GM23338 (cell line): ENCODE results near the gene MAD1L1. TPM values are rescaled to one million over a fixed set of nuclear protein-coding genes. Genes with fewer than 3 reads are reported as not detected.

ENCODE experiments used
- ATAC-seq: fragments of 200-7000 bp; cut with Tn5 transposase; 3 replicates; pipeline ENCODE4 v1.9.1; 2020
- DNase-seq: peaks from one replicate; pipeline ENCODE4 v3.0.0-alpha.2; 2015; ENCODE audit warnings: low spot score
- H2AFZ ChIP-seq: fragments of 200-600 bp; sonication (generic); 2 replicates; pipeline ENCODE4 v1.8.0; 2016; ENCODE audit warnings: antibody characterized with exemption, mild to moderate bottlenecking, moderate library complexity
- H3F3A ChIP-seq: fragments of 200-600 bp; sonication (generic); replicated peaks from 2 replicates; pipeline ENCODE4 v1.8.0; 2017; ENCODE audit warnings: antibody characterized with exemption, mixed run types, low read depth
- H3K27ac ChIP-seq: fragments of 200-600 bp; sonication (generic); 2 replicates; pipeline ENCODE4 v1.6.1; 2016; ENCODE audit warnings: low read depth
- H3K27me3 ChIP-seq: fragments of 200-600 bp; sonication (generic); 2 replicates; pipeline ENCODE4 v1.8.0; 2016; ENCODE audit warnings: mild to moderate bottlenecking, mixed run types, moderate library complexity; ENCODE audit not compliant: insufficient read depth
- H3K36me3 ChIP-seq: fragments of 200-600 bp; sonication (generic); 2 replicates; pipeline ENCODE4 v1.8.0; 2016; ENCODE audit warnings: mild to moderate bottlenecking; ENCODE audit not compliant: insufficient read depth
- H3K4me1 ChIP-seq: fragments of 200-600 bp; sonication (generic); 2 replicates; pipeline ENCODE4 v1.8.0; 2016; ENCODE audit warnings: mild to moderate bottlenecking, moderate library complexity; ENCODE audit not compliant: insufficient read depth
- H3K4me2 ChIP-seq: fragments of 200-600 bp; sonication (generic); 2 replicates; pipeline ENCODE4 v1.7.1; 2017; ENCODE audit warnings: mixed run types
- H3K4me3 ChIP-seq: fragments of 200-600 bp; sonication (generic); 2 replicates; pipeline ENCODE4 v1.6.1; 2016; ENCODE audit warnings: mixed run types
- H3K79me2 ChIP-seq: fragments of 200-600 bp; sonication (generic); replicated peaks from 2 replicates; pipeline ENCODE4 v1.8.0; 2017; ENCODE audit warnings: mild to moderate bottlenecking; ENCODE audit not compliant: insufficient read depth
- H3K9me2 ChIP-seq: fragments of 200-600 bp; sonication (generic); 2 replicates; pipeline ENCODE4 v1.8.0; 2017; ENCODE audit not compliant: insufficient read depth
- H4K20me1 ChIP-seq: fragments of 200-600 bp; sonication (generic); replicated peaks from 2 replicates; pipeline ENCODE4 v1.8.0; 2017; ENCODE audit warnings: mild to moderate bottlenecking; ENCODE audit not compliant: insufficient read depth
- H3K27ac Mint-ChIP-seq: 2 replicates; pipeline ENCODE4 v1.8.0; 2020; ENCODE audit warnings: inconsistent platforms, mild to moderate bottlenecking, moderate library complexity, mixed read lengths
- H3K27me3 Mint-ChIP-seq: 3 replicates; pipeline ENCODE4 v1.8.0; 2022; ENCODE audit warnings: low read depth, mild to moderate bottlenecking, moderate library complexity, mixed read lengths, inconsistent platforms; ENCODE audit not compliant: insufficient read depth, poor library complexity
- H3K36me3 Mint-ChIP-seq: 3 replicates; pipeline ENCODE4 v1.8.0; 2021; ENCODE audit warnings: low read depth, mild to moderate bottlenecking, inconsistent platforms, moderate library complexity, mixed read lengths
- H3K4me1 Mint-ChIP-seq: 3 replicates; pipeline ENCODE4 v1.8.0; 2020; ENCODE audit warnings: mild to moderate bottlenecking, inconsistent platforms, mixed read lengths
- H3K4me3 Mint-ChIP-seq: 3 replicates; pipeline ENCODE4 v1.8.0; 2021; ENCODE audit warnings: moderate library complexity, mild to moderate bottlenecking, inconsistent platforms, mixed read lengths
- H3K9me3 Mint-ChIP-seq: 3 replicates; pipeline ENCODE4 v1.8.0; 2020; ENCODE audit warnings: moderate library complexity, mild to moderate bottlenecking, inconsistent platforms, mixed read lengths
- CREB1 ChIP-seq: fragments of 250-450 bp; sonication (Bioruptor Pico); IDR thresholded peaks from 2 replicates; pipeline ENCODE4 v1.5.0; 2020; ENCODE audit warnings: low read depth, mild to moderate bottlenecking, moderate library complexity
- EZH2 ChIP-seq: fragments of 200-600 bp; sonication (generic); IDR thresholded peaks from one replicate; pipeline ENCODE4 v1.8.0; 2017; ENCODE audit warnings: antibody characterized with exemption, mild to moderate bottlenecking, low read depth; ENCODE audit not compliant: unreplicated experiment
- EZH2phosphoT487 ChIP-seq: fragments of 200-600 bp; sonication (generic); IDR thresholded peaks from one replicate; pipeline ENCODE4 v1.8.1; 2018; ENCODE audit warnings: antibody characterized with exemption; ENCODE audit not compliant: unreplicated experiment
- JUNB ChIP-seq: IDR thresholded peaks from one replicate; pipeline ENCODE4 v1.6.1; 2016; ENCODE audit warnings: antibody characterized with exemption; ENCODE audit not compliant: unreplicated experiment
- NANOG ChIP-seq: IDR thresholded peaks from 2 replicates; pipeline ENCODE4 v1.6.1; 2016; ENCODE audit warnings: antibody characterized with exemption, borderline replicate concordance
- POLR2AphosphoS5 ChIP-seq: IDR thresholded peaks from 2 replicates; pipeline ENCODE4 v1.6.1; 2016; ENCODE audit warnings: antibody characterized with exemption, low read depth
- STAT1 ChIP-seq: IDR thresholded peaks from one replicate; pipeline ENCODE4 v1.6.1; 2016; ENCODE audit warnings: antibody characterized with exemption; ENCODE audit not compliant: unreplicated experiment
- ZNF331 ChIP-seq: fragments of 250-450 bp; sonication (Bioruptor Pico); IDR thresholded peaks from 2 replicates; pipeline ENCODE4 v1.5.0; 2020; ENCODE audit warnings: low read depth, mild to moderate bottlenecking, moderate library complexity
- ZNF462 ChIP-seq: fragments of 250-450 bp; sonication (Bioruptor Pico); IDR thresholded peaks from 2 replicates; pipeline ENCODE4 v1.5.0; 2020; ENCODE audit warnings: mild to moderate bottlenecking, moderate library complexity
- polyA plus RNA-seq: library from polyadenylated mRNA; unstranded; fragments of >200 nt; fragmentation: Nextera tagmentation; extraction: Ambion mirVana; gene quantifications from 2 replicates; pipeline ENCODE4 v1.2.1, GENCODE V29; 2016
- total RNA-seq: library from RNA; depleted of rRNA; stranded (reverse); fragments of >200 nt; shearing (Covaris generic); gene quantifications from 2 replicates; pipeline ENCODE4 v1.2.3, GENCODE V29; 2014

MAD1L1 gene
- total and polyA plus RNA-seq, 2 experiments from 2014 or later, result 40.3 to 59.3 TPM

GRCh38 chr7:1993031-1993695, 239.6 kb downstream of the MAD1L1 start (continued):
- TF ChIP-seq ZNF462 (CRISPR knock-in tag) (no peak), POLR2AphosphoS5 (no peak), EZH2 (no peak), ZNF331 (no peak), EZH2phosphoT487 (no peak), JUNB (no peak)

GRCh38 chr7:1992554-1992953, 240.2 kb downstream of the MAD1L1 start:
- H3K27ac ChIP-seq, result 0 out of 2 replicates have a peak overlapping the region, but pooled peaks have one; percentile 32
- no peak overlapping the region; the same call in 1 of the 2 replicates for H3K27ac Mint-ChIP-seq
- no peaks in the 10 kb centered on the region for H3K9me3 Mint-ChIP-seq
- peaks cover 2% of the 10 kb centered on the region for H3K27me3 Mint-ChIP-seq
- H2AFZ ChIP-seq, result no peak overlapping the region
- H3K36me3 Mint-ChIP-seq, result no peaks in the 10 kb centered on the region
- H3K4me3 ChIP-seq, result no peak overlapping the region
- no peak overlapping the region for H3K4me2 ChIP-seq
- H3K4me1 Mint-ChIP-seq, result peaks cover 4% of the 10 kb centered on the region; the same call in 1 of the 3 replicates
- DNase-seq (no peak), ATAC-seq (peak; percentile 18; the same call in 2 of the 3 replicates)
- H3K4me1 ChIP-seq, result no peaks in the 10 kb centered on the region
- no peaks in the 10 kb centered on the region for H3K9me2 ChIP-seq
- H3K27me3 ChIP-seq, result no peaks in the 10 kb centered on the region
- H3K36me3 ChIP-seq, result no peaks in the 10 kb centered on the region
- H3F3A ChIP-seq, result no peaks in the 10 kb centered on the region
- no peak overlapping the region for H3K4me3 Mint-ChIP-seq
- H3K79me2 ChIP-seq, result 0 out of 2 replicates have a peak, but pooled peaks cover 4% of the 10 kb centered on the region
- no peaks in the 10 kb centered on the region for H4K20me1 ChIP-seq
- TF ChIP-seq NANOG (no peak), STAT1 (no peak), POLR2AphosphoS5 (no peak), CREB1 (CRISPR knock-in tag) (no peak), EZH2 (no peak), ZNF462 (CRISPR knock-in tag) (no peak), JUNB (no peak)
